RPMI8226 (cell line): ENCODE measurements around the gene ARSI.

Source experiments
- DNase-seq: peaks from one replicate; pipeline ENCODE4 v3.0.0-alpha.2; 2015

Gene ARSI

DNA sequence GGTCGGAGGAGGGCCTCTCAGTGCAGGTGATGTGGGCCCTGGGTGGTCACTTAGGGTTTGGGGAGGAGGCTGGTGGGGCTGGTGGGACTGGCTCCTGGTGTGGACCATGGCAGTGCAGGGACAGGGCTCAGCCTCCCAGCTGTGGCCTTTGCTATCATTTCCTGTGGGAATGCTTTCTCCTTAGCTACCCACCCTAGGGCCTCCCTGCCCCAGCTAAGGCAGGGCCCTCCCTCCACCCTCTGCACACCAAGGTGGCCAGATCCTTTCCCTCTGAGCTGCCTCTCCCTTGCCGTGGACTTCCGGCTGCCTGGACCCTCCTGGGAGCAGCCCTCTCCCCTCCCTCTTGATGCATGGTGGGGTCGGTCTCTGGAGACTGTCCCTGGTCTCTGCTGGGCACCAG lies 22.7 kb upstream of the ARSI start:
- DNase-seq: no peak

DNA sequence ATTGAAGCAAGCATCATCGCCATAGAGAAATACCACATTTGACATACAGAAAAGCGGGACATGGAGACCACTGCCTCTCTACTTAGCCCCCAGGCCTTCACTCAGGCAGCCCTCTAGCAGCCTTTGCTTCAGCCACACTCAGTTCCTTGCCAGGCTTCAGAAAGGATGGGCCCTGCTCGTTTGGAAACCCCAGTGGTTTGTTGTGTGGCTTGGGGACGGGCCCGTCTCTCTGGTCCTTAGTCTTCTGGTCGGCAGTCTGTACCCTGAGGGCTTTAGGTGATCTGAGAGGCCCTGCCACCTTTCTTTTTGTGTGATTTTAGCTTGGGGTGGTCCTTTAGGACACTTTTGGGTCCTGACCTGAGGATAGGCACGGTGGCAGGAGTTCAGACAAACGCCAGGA lies 21.1 kb upstream of the ARSI start:
- no peak for DNase-seq

DNA sequence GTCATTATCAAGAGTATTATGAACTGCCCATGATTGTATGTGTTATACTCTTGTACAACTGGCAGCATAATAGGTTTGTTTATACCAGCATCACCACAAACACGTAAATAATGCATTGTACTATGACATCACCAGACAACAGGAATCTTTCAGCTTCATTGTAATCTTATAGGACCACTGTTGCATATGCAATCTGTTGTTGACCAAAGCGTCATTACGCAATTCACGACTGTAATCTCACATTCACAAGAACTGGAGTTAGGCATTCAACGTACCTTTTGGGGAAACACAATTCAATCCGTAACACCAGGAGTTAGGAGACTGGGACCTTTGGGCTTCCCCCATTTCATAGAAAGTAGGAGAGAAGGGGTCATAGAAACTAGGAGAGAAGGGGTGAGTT lies 20.4 kb upstream of the ARSI start:
- no peak for DNase-seq

DNA sequence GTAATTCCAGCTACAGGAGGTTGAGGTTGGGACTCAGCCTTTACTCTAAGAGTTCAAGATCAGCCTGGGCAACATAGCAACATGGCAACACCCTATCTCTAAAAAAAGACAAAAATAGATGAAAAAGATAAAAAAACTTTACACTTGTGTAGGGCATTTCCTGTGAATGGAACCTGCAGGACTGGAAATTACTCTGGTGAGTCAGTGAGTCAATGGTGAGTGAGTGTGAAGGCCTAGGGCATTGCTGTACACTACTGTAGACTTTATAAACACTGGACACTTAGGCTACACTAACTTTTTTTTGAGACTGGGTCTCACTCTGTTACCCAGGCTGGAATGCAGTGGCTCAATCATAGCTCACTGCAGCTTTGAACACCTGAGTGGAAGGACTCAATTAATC lies 19.5 kb upstream of the ARSI start:
- DNase-seq: no peak

DNA sequence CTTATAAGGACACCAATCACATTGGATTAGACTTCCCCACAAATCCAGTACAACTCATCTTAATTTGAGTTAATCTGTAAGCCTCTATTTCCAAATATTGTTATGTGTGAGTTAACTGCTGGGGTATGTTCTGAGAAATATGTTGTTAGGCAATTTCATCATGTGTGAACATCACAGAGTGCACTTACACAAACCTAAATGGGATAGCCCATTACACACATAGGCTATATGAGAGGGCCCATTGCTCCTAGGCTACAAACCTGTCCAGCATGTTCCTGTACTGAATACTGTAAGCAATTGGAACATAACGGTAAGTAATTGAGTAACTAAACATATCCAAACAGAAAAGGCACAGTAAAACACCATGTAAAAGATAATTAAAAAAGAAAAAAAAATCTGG lies 19.1 kb upstream of the ARSI start:
- no peak for DNase-seq

DNA sequence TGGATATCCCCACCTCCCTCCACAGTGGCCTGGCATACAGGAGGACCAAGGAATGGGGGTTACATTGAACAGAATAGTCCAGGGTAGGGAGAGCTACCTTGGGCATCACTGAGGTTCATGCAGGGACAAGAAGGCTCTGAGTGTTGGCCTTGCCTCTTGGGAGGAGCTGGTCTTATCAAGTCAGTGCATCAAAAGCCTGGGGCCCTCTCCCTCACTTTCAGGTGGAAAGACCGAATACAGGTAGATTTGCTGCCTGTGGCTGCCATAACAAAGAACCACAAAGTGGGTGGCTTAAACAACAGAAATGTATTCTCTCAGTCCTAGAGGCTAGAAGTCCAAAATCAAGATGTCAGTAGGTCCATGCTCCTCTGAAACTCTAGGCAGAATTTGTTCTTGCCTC lies 18.5 kb upstream of the ARSI start:
- DNase-seq: no peak

DNA sequence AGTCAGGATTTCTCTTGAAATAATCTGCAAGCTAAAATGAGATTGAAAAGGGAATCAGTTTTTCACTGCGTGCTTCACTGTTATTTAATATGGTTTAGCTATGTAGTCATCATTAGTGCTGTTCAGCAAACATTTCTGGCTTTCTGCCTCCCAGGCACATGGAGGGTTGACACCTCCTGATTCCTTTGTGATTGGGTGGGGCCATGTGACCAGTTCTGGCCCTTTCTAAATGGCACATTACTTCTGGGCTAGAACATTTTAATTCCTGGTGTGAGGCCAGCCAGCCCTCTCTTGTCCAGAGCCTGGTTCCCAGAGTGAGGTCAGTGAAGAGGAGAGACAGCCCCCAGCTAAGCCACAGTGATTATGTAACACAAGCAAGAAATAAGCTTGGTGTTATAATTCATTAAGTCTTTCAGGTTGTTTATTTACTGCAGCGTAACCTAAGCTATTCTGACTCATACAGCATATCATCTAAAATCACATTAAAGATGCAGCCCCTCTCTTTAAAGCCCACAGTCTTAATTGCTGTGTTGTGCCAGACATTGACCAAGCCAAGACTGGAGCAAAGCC lies 17.4 kb upstream of the ARSI start:
- no peak for DNase-seq

DNA sequence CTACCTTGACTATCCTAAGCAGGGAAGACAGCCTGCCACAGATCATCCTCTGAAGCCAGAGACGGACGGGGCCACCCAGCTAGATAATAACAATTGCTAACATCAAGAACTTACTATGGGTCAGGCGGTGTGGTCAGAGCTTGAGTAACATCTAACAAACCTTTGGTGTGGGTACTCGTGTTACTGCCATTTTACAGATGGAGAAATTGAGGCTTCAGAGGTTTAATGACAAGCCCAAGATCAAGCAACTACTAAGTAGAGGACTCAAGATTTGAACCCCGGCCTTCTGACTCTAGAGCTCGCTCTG lies 16.7 kb upstream of the ARSI start:
- DNase-seq: no peak

DNA sequence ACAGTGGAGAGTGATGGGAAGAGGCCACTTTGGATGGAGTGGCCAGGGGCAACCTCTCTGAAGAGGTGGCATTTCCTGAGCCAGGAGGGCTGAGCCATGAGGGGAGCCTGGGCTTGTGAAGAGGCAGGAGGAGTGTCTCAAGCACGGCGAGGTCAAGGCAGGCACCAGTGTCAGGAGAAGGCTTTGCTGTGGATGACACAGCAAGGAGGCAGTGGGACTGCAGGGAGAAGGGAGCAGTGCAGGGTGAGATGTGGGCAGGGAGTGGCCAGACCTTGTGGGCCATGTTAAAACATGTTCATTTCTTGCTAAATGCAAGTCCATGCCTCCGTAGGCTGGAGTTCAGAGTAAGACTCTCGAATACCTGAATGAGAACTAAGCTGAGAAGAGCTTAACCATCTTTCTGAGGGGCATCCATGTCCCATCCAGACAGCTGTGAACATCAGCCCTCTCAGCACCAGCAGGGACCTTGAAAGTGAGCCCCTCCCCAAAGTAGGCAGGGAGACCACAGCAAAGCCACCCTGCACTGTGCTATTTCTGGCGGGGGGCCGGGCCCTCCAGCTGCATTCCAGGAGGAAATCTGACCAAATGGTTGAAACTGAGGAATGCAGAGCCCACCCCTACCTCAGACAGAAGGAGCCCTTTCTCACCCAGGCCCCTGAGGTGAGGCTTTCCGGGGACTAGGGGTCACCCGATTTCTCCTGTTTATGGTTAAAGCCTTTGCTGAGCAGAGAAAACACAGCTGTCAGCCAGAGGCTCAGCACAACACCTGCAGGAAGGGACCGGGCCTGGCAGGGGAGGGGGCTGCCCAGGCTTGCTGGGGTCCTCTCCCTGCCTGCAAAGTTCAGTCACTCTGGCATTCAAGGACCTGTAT lies 16.1 kb upstream of the ARSI start:
- DNase-seq: no peak

DNA sequence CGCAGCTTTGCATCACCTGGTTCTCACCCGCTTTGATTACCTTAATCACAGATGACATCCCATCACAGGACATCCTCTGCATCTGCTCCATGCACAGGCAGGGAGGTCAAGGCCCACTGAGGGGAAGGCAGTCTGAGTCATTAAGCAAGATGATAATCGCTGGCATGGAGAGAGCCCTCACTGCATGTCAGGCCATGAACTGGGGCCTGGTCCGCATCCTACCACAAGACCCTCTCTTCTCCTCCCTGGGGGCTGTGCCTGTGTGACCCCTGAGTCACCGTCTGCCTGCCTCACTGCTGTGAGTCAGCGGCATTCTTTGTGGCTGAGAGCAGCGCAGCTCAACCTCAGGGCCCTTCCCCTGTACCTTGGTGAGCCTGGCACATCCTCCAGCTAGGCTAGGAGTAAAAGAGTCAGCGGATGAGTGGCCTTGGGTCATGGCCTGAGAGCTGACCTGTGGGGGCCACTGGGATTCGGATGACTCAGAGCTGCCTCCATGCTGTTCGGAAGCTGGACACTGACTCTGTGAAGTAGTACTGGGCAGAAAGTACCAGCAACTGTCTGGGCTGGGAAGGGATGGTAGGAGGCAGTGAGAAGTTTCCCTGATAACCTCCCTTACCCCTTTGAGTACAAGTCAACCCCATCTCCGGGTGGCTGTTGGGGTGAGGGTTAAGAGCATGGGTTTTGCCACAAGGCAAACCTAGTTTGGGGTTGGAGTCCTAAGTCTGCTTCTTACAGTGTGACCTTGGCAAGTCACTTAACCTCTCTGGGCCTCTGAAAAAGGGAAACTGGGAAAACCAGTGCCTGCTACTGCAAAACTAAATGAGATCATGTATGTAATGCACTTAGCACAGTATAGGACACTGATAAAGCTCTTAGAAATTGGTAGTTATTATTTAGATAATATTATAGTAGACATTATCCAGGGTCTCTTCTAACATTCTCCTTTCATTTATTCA lies 14.6 kb upstream of the ARSI start:
- DNase-seq: no peak

DNA sequence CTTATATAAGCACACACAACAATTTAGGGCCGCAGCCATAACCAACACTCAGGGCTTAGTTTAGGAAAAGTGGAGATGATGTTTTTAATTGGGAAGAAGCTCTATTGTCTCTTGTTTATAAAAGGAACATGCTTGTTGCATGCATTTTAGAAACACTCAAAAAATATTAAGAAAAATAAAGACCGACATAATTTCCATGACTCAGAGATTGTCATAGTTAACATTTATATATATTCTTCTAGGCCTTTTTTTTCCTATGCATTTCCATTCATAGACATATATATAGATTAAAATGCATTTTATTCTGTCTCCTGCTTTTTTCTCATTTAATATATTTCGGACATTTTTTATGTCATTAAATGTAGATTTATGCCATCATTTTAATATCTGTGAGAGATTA lies 13.6 kb upstream of the ARSI start:
- no peak for DNase-seq

DNA sequence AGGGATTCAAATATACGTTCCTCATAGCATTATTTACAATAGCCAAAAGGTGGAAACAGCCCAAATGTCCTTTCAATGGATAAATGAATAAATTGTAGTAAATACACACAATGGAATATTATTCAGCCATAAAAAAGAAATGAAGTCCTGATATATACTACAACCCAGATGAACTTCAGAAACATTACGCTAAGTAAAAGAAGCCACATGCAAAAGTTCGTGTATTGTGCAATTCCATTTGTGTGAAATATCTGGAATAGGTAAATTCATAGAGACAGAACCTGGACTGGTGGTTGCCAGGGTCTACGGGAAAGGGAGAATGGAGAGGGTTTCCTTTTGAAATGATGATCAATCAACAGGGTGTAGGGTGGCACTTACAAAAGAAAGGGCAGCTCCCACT lies 12.5 kb upstream of the ARSI start:
- no peak for DNase-seq

DNA sequence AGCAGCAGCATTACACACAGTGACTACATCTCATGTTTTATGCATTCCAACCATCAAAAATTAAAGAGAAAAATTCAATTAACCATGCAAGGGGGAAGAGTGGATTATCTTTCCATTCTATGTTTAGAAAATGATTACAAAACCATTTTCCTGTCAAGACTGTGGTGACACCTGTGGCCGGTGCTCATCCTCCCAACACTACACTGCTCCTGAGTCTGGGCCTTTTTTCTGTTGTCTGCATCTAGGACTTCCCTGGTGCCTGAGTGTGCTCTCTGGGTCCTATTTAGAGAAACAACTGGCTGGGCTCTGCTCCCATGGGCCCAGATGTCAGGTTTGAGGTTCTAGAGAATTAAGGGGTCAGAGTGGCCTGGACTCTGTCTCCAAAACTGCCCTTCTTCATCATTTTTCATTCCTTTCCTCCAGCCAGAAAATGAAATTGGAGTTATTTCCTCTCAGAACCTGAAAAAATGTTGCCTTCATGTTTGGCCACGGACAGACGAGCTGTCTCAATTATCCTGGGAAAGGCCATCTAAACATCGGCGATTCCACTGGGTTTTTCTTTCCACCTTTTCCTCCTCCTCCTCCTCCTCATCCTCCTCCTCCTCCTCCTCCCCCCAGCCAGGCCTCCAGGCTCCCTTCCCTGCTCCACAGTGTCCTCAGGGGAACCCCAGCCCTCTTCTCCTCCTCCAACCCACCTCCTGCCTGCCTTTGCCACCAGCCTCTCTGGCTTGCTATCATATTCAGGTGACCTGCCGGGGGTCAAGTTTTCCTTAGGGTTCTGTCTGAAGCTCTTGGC lies 11.4 kb upstream of the ARSI start:
- peak; percentile 33 for DNase-seq

DNA sequence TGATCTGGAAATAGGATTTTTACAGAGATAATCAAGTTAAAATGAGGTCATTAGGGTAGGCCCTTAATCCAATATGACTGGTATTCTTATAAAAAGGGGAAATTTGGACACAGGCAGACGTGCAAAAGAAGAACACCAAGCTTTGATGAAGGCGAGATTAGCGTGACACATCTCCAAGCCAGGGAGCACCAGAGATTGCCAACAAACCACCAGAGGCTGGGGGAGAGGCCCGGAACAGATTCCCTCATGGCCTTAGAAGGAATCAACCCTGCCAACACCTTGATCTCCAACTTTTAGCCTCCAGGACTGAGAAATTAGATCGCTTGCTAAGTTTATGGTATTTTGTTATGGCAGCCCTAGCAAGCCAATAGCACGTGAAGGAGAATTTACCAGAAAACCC lies 10.8 kb upstream of the ARSI start:
- no peak for DNase-seq

DNA sequence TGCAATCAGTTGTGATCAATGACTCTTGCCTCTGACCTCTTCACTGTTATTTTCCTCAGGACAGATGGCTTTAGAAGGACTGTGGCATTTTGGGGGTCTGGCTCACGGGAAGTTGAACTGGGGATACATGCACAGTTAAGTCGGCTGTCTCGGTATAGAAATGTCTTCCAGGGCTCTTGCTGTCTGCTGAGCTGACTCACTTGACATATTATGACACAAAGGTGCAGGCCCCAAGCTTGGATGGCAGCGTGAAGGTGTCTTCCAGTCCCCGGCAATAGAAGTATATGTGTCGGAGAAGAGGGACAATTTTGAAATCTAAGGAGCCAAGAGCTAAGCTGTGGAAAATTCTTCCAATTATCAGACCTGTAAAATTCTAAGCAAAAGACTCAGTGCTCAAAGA lies 9.8 kb upstream of the ARSI start:
- no peak for DNase-seq

DNA sequence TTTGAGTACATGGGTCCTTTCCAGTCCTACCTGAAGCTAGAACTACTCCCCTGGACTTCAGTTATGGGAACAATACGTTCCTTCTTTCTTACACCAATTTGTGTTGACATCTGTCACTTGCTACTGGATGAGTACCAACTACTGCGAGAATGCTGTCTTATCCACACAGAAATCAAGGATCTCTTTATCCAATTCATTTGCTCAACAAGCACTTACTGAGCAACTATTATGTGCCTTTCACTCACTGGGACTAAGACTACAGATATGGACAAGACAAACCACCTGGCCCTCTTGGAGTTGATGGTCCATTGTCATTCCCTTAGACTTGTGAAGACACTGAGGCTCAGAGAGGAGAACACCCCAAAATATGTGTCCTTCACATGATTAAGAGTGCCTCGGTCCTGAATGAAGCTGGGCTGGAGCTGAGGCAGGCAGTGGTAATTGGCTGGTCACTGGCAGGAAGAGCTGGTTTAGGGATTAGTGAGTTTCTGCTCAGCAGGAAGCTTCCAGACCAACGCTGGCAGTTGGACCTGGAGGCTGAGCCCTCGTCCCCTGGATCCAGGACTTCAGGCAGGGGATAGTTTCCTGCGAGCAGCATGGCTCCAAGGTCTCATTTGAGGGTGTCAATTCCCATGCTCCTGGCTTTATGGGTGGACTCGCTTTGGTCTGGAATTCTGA lies 8.4 kb upstream of the ARSI start:
- DNase-seq: no peak

DNA sequence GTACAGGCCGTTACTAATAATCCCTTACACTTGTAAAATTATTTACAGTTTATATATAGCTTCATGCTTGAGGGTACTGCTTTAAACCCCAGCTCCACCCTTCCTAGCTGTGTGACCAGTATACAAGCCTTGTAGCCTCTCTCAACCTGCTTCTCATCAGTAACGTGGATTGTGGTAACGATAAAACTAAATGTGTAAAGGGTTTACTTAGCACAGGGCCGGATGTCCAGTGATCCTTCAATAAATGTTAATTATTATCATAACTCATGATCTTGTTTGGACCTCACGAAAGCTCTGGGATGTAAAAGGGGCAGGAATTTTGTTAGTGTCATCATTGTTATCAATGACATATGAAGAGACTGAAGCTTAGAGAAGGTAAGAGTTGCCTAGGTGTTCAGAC lies 7.5 kb upstream of the ARSI start:
- no peak for DNase-seq

DNA sequence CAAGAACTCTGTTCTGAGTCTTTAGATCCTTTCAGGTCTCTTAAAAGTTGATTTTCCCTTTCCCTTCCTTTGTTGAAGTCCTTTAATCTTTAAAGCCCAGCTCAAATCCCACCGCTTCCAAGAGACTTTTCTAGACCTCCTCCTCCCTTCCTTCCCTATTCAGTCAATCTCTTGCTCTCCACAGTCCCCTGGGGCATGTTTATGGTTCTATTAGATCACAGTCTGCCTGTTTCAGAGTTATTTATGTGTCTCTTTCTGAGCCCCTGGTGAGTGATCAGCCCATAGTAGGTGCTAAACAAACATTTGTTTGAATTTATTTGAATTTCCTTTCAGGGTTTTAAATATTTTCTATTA lies 7.2 kb upstream of the ARSI start:
- DNase-seq: no peak

DNA sequence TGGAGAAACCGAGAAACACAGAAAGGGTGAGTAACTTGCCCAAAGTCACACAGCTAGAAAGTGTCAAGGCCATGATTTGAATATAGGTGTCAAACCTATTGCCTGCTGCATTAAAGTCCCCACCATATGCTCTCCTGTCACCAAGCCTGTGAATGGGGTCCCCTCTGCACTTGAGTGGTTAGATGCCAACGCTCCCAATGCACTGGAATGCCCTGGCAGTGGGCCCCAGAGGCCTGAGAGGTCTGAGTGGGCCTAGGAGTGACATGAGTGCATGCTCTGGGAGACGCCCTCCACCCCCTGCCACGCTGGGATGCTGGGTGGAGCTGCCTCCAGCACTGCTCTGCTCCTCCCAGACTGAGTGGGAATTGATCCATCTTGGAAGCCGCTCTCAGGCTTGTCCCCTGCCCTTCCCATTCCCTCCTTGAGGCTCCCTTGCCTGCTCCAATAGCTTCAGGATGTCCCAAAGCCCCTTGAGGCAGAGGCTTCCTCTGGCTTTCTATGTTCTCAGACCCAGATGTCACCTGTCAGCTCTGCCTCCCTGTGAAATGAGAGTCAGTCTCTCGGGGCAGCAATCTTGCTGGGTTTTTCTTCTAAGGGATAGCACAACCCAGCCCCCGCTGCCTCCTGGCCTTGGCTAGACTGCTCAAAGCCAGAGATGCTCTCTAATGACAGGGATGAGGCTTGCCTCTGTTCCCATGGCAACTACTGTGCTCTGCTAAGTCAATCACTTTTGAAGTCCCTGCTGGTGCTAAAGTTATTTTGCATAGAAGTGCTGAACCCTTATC lies 6.6 kb upstream of the ARSI start:
- DNase-seq: peak; percentile 10

DNA sequence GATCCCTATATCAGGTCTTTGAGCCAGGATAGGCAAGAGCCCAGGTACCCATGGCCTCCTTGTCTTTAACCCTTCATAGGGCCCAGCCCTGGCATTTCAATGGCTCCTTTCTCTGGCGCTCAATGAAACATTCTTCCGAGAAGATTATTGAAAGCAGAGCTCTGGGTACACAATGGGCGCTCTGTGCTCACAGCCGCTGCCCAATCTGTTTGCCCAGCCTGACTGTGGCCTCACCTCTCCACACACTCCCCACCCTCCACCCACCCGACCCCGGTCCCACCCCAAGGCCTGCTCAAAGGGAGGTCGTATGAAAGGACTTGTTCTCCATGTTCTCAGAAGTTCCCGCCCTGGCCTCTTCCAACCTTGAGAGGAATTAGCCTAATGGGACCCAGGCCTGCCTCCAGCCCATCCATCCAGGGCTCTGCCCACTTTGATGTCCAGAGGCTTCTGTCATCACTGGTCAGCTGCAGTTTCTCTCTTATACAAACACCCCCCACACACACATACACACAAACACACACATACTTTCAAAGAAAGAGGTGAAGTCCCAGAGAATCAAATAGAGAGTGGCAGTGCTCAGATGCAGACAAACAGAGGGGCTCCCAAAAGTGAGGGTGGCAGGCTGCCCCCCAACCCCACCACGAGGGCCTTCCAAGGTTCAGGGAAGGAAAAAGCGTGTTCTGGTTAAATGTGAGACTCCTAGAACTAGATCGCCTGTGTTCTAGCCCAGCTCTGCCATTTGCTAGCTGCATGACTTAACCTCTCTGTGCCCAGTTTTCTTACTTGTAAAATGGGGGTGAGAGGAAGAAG lies 5.1 kb upstream of the ARSI start:
- no peak for DNase-seq

DNA sequence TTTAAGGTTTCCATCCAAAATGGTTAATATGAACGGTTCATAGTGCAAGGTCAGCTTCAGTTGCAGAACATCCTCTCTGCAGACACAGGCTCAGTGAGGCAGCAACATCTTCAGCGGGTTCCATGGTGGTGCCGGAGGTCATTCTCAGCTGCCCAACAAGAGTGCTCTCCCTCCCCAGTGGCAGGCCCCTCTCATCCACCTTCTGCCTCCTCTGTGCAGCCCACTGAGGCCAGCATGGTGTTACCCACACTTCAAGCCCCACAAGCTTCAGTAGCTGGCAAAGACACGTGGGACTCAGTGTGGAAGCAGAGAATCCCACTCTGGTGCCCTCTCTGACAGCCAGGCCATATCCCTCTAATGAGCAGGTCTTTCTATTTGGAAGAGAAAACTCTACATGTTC lies 4.1 kb upstream of the ARSI start:
- DNase-seq: no peak
